Thoracic aorta (tissue), 2 donors: Measurements from ENCODE around the gene CDH3. TPM values are rescaled to one million over a fixed set of nuclear protein-coding genes. Genes with fewer than 3 reads are reported as not detected.
A peak's percentile ranks its signal among the peaks of the same experiment; 100 is the strongest.

Source experiments
- ATAC-seq: fragments of 150-250 bp; one replicate; pipeline ENCODE4 v1.8.0; 2017; ENCODE audit warnings: low read depth; ENCODE audit not compliant: insufficient number of reproducible peaks, low FRiP score
- DNase-seq: peaks from one replicate; pipeline ENCODE4 v3.0.0-alpha.2; 2020; ENCODE audit warnings: low spot score
- H3K27ac ChIP-seq, 2 donors: fragments of 200-600 bp; sonication (generic); 1 replicate in 1 of 2; 2 replicates in 1 of 2; pipeline ENCODE4 v1.5.1; 2016; ENCODE audit warnings: mild to moderate bottlenecking in 2 of 2, moderate library complexity in 2 of 2
- H3K27me3 ChIP-seq: fragments of 200-600 bp; sonication (generic); replicated peaks from 2 replicates; pipeline ENCODE4 v1.6.0; 2016; ENCODE audit warnings: mild to moderate bottlenecking; ENCODE audit not compliant: insufficient read depth
- H3K36me3 ChIP-seq: fragments of 200-600 bp; sonication (generic); one replicate; pipeline ENCODE4 v1.5.1; 2016
- H3K4me1 ChIP-seq, 2 donors: fragments of 200-600 bp; sonication (generic); 1 replicate in 1 of 2; 2 replicates in 1 of 2; pipeline versions ENCODE4 v1.5.1 to v1.6.0; 2016; ENCODE audit warnings: low read depth in 2 of 2, mild to moderate bottlenecking in 1 of 2; ENCODE audit not compliant: control insufficient read depth in 1 of 2
- H3K4me3 ChIP-seq: fragments of 200-600 bp; sonication (generic); 2 replicates; pipeline ENCODE4 v1.5.1; 2016; ENCODE audit warnings: mild to moderate bottlenecking
- H3K9me3 ChIP-seq: fragments of 200-600 bp; sonication (generic); 2 replicates; pipeline ENCODE4 v1.5.1; 2016
- total RNA-seq, 2 donors: library from RNA; depleted of rRNA; stranded (reverse); fragments of >200 nt; gene quantifications; one replicate each; pipeline versions ENCODE4 v1.1.0 to v1.2.3, GENCODE V29; 2016
- TF ChIP-seq, protein P1 (sequence below): fragments of 200-600 bp; sonication (generic); IDR thresholded peaks from one replicate; pipeline ENCODE4 v1.5.1; 2019; ENCODE audit warnings: antibody characterized with exemption

Gene CDH3
- total RNA-seq = not detected

GRCh38 chr16:68644715-68645493 lies at the start of gene CDH3:
Gene CDH3, plus strand, starts transcription at chr16:68645310. Its CDS starts 70 bp downstream, at chr16:68645380.
- no peak for ATAC-seq

DNA sequence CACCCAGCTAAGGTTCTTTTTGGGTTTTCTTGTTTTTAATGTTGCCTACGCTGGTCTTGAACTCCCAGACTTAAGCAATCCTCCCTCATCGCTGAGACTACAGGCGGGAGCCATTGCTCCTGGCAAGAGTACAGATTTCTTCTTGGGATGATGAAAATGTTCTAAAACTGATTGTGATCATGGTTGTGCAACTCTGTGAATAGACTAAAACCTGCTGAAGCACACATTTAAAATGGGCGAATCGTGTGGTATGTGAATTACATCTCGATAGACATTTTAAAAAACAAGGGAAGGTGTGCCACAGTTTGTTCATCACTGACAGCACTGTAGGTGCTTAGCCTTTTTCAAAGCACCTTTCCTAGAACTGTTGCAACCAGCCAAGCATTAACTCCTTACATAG lies 48.8 kb upstream of the CDH3 start:
- ATAC-seq = no peak
- TF ChIP-seq, protein P1, sequence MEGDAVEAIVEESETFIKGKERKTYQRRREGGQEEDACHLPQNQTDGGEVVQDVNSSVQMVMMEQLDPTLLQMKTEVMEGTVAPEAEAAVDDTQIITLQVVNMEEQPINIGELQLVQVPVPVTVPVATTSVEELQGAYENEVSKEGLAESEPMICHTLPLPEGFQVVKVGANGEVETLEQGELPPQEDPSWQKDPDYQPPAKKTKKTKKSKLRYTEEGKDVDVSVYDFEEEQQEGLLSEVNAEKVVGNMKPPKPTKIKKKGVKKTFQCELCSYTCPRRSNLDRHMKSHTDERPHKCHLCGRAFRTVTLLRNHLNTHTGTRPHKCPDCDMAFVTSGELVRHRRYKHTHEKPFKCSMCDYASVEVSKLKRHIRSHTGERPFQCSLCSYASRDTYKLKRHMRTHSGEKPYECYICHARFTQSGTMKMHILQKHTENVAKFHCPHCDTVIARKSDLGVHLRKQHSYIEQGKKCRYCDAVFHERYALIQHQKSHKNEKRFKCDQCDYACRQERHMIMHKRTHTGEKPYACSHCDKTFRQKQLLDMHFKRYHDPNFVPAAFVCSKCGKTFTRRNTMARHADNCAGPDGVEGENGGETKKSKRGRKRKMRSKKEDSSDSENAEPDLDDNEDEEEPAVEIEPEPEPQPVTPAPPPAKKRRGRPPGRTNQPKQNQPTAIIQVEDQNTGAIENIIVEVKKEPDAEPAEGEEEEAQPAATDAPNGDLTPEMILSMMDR = no peak
- Histone ChIP-seq H3K27ac (no peak overlapping the region), H3K4me1 (no peaks in the 10 kb centered on the region), H3K27me3 (no peaks in the 10 kb centered on the region), H3K4me3 (no peak overlapping the region), H3K9me3 (no peaks in the 10 kb centered on the region), H3K36me3 (no peaks in the 10 kb centered on the region)
- DNase-seq = no peak

More at GRCh38 chr16:68644715-68645493, at the start of gene CDH3:
- Histone ChIP-seq H3K36me3 (no peaks in the 10 kb centered on the region), H3K9me3 (no peaks in the 10 kb centered on the region), H3K4me3 (peak within 1 kb of the TSS; percentile 49), H3K27me3 (peaks cover 11% of the 10 kb centered on the region), H3K4me1 (peaks cover 9 to 20% of the 10 kb centered on the region in 2 donors), H3K27ac (no peak within 1 kb of the TSS)
- no peak for DNase-seq
- TF ChIP-seq, protein P1 = no peak

- Histone ChIP-seq H3K4me3 (no peak overlapping the region), H3K27ac (no peak overlapping the region), H3K36me3 (no peaks in the 10 kb centered on the region), H3K4me1 (no peaks in the 10 kb centered on the region), H3K9me3 (no peaks in the 10 kb centered on the region), H3K27me3 (no peaks in the 10 kb centered on the region)
- DNase-seq (no peak), ATAC-seq (no peak)
- TF ChIP-seq, protein P1 = no peak
Measured at GRCh38 chr16:68599586-68599985, 45.5 kb upstream of the CDH3 start.

- ATAC-seq = no peak
- TF ChIP-seq, protein P1 = no peak
- H3K27ac ChIP-seq = no peak overlapping the region
- no peaks in the 10 kb centered on the region for H3K9me3 ChIP-seq
- H3K36me3 ChIP-seq = no peaks in the 10 kb centered on the region
- no peaks in the 10 kb centered on the region for H3K4me1 ChIP-seq
- no peak overlapping the region for H3K4me3 ChIP-seq
- no peak for DNase-seq
- H3K27me3 ChIP-seq = no peaks in the 10 kb centered on the region
Measured at GRCh38 chr16:68605746-68606145, 39.4 kb upstream of the CDH3 start.

DNA sequence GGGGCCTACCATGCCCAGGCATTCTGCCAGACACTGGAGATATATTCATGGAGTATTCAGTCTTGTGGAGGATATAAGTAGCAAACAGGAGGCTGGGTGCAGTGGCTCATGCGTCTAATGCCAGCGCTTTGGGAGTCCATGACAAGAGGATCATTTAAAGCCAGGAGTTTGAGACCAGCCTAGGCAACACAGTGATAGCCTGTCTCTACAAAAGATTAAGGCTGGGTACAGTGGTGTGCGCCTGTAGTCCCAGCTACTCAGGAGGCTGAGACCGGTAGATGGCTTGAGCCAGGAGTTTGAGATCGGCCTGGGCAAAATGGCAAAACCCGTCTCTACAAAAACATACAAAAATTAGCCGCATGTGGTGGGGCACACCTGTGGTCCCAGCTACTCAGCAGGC lies 37.7 kb upstream of the CDH3 start:
- Histone ChIP-seq H3K9me3 (no peaks in the 10 kb centered on the region), H3K27ac (no peak overlapping the region), H3K4me1 (no peaks in the 10 kb centered on the region), H3K27me3 (no peaks in the 10 kb centered on the region), H3K36me3 (no peaks in the 10 kb centered on the region), H3K4me3 (no peak overlapping the region)
- DNase-seq (no peak), ATAC-seq (no peak)
- TF ChIP-seq, protein P1 = no peak
